Umbilical cord (tissue), 2 donors: ENCODE results near the gene KNL1. TPM values are rescaled to one million over a fixed set of nuclear protein-coding genes. Genes with fewer than 3 reads are reported as not detected.
"Not testable (repeated sequence)": the region's sequence is repeated elsewhere in the genome, so short reads cannot be mapped to it uniquely, and the experiment has no call there.

Source experiments
- DNase-seq: peaks from one replicate; pipeline ENCODE4 v3.0.0-alpha.2; 2015; ENCODE audit warnings: low spot score
- total RNA-seq: library from RNA; depleted of rRNA; stranded (reverse); fragments of >200 nt; gene quantifications from one replicate; pipeline ENCODE4 v1.2.3, GENCODE V29; 2014; ENCODE audit warnings: low replicate concordance; ENCODE audit not compliant: insufficient read depth

KNL1 gene
- total RNA-seq, 1 donor from 2014 or later, result 13.0 TPM

DNA sequence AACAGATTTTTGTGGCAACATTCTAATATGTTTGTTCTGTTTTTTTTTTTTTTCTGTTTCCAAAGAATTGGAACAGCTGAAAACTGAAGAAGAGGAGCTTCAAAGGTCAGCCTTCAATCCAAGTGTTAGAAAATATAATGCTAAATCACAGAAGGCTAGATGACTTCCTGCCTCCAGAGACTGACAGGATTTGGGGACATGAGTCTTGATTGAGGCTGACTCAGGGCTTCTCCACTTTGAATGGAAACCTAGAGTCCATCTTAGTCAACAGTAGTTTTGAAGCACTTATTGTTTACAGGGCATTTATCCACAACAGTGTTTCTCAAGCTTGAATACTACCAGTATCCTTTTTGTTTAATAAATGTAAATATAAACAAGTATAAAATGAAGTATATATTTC, 56.4 kb downstream of the KNL1 start:
- no peak for DNase-seq

DNA sequence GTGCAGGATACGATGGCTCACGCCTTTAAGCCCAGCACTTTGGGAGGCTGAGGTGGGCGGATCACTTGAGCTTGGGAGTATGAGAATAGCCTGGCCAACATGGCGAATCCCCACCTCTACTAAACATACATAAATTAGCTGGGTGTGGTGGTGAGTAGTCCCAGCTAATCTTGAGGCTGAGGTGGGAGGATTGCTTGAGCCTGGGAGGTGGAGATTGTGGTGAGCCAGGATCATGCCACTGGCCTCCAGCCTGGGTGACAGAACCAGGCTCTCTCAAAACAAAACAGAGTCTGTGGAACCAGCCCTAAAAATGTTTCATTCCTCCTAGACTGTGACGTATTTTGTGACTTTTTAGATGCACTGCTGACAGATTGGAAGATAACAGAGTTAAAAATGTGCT, 66.6 kb downstream of the KNL1 start:
- DNase-seq, result no peak

GRCh38 chr15:40664909-40665308, 70.9 kb downstream of the KNL1 start:
- no peak for DNase-seq

- not testable (repeated sequence) for DNase-seq
These were observed 82.2 kb downstream of the KNL1 start for GRCh38 chr15:40676290-40676689.

DNA sequence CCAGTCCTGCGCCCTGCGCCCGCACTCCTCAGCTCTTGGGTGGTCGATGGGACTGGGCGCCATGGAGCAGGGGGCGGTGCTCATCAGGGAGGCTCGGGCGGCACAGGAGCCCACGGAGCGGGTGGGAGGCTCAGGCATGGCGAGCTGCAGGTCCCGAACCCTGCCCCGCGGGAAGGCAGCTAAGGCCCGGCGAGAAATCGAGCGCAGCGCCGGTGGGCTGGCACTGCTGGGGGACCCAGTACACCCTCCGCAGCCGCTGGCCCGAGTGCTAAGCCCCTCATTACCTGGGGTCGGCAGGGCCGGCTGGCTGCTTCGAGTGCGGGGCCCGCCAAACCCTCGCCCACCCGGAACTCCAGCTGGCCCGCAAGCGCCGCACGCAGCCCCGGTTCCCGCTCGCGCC, 82.9 kb downstream of the KNL1 start:
- DNase-seq, result not testable (repeated sequence)

DNA sequence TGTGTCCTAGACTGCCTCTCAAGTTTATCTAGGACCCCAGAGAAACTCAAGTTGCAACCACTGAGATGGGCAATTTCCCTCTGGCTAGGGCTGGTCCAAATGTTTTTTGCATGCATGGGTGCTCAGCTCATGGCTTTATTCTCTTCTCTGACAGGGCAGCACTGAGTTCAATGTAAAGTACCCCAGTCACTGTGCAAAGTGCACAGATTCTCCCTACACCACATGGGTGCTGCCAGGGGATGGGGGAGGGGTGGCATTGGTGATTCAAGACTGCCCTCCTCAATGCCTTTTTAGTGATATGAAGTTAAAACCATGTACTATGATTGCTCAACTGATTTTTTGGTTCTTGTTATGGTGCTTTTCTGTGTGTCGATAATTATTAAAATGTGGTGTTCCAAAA, 86.1 kb downstream of the KNL1 start:
- no peak for DNase-seq

DNA sequence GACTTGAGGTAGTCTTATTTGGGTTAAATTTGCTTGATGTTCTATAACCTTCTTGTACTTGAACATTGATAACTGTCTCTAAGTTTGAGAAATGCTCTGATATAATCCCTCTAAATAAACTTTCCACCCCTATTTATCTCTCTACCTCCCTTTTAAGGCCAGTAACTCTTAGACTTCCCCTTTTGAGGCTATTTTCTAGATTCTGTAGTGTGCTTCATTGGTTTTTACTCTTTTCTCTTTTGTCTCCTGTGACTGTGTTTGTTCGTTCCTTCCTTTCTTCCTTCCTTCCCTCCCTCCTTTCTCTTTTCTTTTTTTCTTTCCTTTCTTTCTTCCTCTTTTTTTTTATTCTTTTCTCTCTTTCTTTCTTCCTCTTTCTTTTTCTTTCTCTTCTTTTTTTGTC, 86.9 kb downstream of the KNL1 start:
- DNase-seq, result not testable (repeated sequence)

GRCh38 chr15:40684381-40684780, 90.3 kb downstream of the KNL1 start:
- no peak for DNase-seq

DNA sequence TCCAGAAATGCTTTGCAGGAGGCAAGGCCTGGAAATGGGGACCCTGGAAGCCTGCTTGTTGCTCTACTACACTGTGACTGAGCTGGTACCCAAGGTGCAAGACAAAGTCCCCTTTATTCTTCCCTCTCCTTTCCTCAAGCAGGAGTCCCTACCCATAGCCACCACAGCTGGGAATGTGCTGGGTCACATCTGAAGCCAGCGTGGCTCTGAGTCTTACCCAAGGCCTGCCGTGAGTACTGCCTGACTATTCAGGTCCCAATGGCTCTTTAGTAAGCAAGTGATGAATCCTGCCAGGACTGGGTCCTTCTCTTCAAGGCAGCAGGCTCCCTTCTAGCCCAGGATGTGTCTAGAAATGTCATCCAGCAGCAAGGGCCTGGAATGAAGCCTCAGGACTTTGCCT, 91.3 kb downstream of the KNL1 start:
- DNase-seq, result no peak

- no peak for DNase-seq
These were observed 95.1 kb downstream of the KNL1 start for GRCh38 chr15:40688932-40689799.

DNA sequence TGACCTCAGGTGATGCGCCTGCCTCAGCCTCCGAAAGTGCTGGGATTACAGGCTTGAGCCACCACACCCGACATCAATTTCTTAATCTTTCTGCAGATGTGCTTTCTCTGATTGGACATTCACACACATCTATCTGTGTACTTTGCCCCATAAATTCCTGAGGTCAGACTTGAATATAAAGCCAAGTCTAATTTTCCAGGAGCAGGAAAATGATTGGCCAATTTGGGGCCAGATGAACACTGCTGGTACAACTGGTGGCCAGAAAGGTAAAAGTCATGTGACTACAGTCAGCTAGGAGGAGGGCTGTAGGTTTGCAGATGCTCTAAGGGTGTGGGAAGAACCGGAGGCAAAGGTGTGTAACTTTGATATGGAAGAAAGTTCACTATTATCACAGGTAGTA, 97.7 kb downstream of the KNL1 start:
- DNase-seq, result no peak

DNA sequence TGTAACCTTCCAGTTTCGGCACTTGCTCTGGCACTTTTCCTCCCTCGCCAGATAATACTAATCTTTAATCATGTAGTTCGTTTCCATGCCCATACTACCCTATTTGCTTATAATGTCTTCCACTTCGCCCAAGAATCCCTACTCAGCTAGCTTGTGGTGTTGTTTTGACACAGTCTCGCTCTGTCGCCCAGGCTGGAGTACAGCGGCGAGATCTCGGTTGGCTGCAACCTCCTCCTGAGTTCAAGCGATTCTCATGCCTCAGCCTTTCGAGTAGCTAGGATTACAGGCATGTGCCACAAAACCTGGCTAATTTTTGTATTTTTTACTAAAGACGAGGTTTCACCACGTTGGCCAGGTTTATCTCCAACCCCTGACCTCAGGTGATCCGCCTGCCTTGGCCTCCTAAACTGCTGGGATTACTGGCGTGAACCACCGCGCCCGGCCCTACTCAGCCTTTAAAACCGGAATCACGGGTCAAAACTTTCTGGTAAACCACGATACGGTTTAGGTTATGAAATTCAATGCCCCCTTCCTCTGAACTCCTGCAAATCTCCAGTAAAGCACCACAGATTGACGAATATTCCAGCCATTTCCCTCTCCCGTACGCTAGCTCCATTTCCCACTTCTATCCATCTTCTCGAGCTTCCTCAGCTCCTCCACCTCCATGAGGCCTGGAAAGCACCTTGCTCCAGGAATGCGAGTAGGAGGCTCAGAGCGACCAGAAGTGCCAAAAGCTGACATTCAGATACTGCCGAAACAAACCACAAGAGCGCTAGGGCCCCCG, 100.0 kb downstream of the KNL1 start:
- no peak for DNase-seq

- peak; percentile 98 for DNase-seq
These were observed 100.8 kb downstream of the KNL1 start, which contains the start of gene RAD51 for GRCh38 chr15:40694688-40695468. Gene RAD51 (plus strand): TSS chr15:40695174. CDS start chr15:40698759, 3,585 bp downstream.

DNA sequence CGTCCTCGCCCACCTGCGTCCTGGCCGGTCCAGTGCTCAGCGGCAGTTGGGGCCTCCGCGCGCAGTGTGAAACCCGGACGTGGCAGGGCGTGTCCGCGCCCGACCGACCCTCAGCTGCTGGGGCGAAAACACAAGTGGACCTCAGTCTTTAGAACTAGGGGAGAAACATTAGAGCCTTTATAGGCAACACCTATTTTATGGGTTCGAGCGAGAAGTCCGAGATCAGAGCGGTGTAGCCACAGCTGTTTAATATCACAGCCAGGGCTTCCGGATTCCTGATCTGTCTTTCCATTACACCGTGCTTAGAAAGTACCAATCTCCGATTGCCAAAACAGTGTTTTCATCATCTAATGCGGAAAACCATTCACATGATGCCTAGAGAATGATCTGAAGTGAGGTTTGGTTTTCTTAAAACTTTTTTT, 101.4 kb downstream of the KNL1 start:
- peak; percentile 35 for DNase-seq

- DNase-seq, result no peak
These were observed 102.2 kb downstream of the KNL1 start for GRCh38 chr15:40696228-40696627.

DNA sequence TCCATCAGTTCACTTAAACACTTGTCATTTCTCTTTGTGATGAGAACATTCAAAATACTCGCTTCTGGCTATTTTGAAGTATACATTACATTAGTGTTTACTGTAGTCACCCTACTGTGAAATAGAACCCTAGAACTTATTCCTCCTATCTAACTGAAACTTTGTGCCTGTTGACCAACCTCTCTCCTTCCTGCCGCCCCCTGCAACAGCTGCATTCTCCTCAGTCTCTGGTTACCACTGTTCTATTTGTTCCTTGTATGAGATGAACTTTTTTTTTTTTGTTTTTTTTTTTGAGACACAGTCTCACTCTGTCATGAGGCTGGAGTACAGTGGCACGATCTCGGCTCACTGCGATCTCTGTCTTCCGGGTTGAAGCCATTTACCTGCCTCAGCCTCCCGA, 103.9 kb downstream of the KNL1 start:
- no peak for DNase-seq

GRCh38 chr15:40702077-40702476, 108.0 kb downstream of the KNL1 start:
- DNase-seq, result no peak

DNA sequence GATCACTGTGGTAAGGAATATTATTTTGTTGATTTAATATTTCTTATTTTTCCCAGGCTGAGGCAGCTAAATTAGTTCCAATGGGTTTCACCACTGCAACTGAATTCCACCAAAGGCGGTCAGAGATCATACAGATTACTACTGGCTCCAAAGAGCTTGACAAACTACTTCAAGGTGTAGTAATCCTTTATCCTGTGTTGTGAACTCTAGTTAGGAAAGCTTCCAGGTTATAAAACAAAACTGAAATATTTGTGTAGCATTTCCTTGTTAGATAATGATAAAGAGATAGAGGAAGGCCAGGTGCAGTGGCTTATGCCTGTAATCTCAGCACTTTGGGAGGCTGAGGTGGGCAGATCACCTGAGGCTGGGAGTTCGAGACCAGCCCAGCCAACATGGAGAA, 112.1 kb downstream of the KNL1 start:
- DNase-seq, result no peak
